LNCaP clone FGC (cell line): Measurements from ENCODE around the gene SPSB1.

ENCODE experiments used
- DNase-seq: peaks from one replicate; pipeline ENCODE4 v3.0.0-alpha.2; 2011; ENCODE audit warnings: low read depth
- H3K4me3 ChIP-seq: 2 replicates; pipeline ENCODE4 v1.5.1; 2011; ENCODE audit warnings: mild to moderate bottlenecking, low read depth, low read length, control low read depth
- TF ChIP-seq, protein P1 (sequence below): IDR thresholded peaks from 2 replicates; pipeline ENCODE4 v1.5.1; 2012; ENCODE audit warnings: mild to moderate bottlenecking; ENCODE audit not compliant: control insufficient read depth, insufficient read depth; ENCODE audit errors: extremely low read depth

Gene SPSB1

DNA sequence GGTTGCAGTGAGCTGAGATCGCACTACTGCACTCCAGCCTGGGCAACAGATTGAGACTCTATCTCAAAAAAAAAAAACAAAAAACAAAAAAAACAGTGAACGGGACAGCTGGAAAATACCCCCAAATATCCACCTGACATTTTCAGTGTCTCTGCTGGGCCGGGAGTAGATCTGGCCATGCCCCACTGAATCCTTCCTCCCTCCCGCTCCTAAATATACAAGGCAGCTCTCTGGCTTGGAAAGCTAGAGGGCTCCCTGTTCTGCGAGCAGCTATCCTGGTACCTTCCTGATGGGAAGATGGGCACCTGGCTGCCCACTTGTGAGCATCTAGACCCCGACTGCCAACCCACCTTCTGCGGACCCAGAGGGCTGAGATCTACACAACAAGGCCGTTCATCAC lies 21.4 kb downstream of the SPSB1 start:
- no peak for DNase-seq
- H3K4me3 ChIP-seq, result no peak overlapping the region
- TF ChIP-seq, protein P1, sequence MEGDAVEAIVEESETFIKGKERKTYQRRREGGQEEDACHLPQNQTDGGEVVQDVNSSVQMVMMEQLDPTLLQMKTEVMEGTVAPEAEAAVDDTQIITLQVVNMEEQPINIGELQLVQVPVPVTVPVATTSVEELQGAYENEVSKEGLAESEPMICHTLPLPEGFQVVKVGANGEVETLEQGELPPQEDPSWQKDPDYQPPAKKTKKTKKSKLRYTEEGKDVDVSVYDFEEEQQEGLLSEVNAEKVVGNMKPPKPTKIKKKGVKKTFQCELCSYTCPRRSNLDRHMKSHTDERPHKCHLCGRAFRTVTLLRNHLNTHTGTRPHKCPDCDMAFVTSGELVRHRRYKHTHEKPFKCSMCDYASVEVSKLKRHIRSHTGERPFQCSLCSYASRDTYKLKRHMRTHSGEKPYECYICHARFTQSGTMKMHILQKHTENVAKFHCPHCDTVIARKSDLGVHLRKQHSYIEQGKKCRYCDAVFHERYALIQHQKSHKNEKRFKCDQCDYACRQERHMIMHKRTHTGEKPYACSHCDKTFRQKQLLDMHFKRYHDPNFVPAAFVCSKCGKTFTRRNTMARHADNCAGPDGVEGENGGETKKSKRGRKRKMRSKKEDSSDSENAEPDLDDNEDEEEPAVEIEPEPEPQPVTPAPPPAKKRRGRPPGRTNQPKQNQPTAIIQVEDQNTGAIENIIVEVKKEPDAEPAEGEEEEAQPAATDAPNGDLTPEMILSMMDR, result no peak

DNA sequence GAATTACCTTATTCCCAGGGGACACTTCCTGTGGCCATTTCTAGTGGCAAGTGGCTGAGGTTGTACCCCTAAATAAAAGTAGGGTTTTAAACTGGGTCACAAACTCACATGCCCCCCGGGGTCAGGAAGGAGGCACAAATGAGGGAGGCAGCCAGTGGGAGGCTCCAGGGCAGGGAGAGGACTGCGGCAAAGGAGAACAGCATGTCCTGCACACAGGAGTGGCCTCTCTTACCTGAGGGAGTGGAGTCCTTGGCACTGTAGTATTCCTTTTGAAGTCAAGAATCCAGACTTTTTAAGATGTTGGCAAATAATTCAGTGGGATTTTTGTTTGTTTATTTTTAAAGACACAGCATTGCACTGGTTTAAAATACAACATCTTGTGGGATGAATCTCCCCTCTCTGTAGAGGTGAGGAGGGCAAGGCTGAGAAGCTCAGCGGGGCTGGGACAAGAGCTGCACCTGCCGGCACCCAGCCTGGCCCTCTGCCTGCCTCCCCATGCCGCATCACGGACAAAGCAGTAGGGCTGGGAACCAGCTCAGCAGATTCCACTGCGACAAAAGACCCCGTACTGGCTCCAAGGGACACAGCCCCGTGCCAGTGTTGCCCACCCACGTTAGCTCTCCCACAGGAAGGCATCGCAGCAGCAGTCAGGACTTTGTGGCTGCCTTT lies 22.2 kb downstream of the SPSB1 start:
- no peak for DNase-seq
- TF ChIP-seq, protein P1, result no peak
- H3K4me3 ChIP-seq, result no peak overlapping the region

DNA sequence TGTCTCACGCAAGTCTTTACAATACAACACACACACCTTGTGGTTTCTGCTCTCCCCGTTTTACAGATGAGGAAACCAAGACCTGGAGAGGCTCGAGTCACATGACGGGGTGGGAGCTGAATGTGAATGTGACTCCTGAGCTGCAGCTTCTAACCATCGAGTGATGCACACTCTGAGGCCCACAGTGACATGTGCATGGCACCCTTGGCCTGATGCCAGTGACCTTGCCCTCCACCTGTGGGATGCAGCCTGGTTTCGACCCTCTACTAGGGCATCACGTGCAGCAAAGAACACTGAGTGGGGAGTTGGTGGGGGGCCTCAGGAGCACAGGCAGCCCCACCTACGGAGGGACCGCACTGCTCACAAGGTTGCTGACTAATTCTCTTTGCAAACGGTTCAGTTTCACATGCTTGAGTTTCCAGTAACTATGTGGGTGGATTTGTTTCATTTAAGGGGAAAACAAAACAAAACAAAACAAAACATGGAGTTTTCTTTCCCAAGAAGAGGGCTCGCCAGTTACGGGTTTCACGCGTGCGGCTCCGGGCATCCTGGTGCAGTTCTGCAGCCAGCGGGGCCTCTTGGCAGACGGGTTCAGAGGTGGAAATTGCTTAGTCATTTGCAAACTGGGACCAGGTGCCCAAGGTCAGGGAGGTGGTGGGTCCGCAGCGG lies 22.9 kb downstream of the SPSB1 start:
- TF ChIP-seq, protein P1, result no peak
- no peak overlapping the region for H3K4me3 ChIP-seq
- DNase-seq, result no peak

DNA sequence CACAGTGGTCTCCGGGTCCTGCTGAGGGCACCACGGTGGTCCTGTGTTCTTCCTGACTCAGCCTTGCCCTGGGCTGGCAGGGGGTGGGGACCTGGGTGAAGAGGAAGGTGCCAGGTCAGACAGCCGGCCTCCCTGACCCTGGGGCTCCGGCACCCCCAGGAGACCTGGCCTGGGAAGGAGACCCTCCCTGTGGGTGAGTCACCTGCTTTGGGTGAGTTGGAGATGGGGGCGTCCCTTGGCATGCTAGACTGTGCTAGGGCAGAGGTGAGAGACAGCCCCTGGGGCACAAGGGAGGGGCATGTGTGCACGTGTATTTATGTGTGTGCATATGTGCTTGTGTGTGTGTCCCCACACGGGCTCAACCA lies 23.4 kb downstream of the SPSB1 start:
- DNase-seq, result no peak
- H3K4me3 ChIP-seq, result no peak overlapping the region
- TF ChIP-seq, protein P1, result no peak

DNA sequence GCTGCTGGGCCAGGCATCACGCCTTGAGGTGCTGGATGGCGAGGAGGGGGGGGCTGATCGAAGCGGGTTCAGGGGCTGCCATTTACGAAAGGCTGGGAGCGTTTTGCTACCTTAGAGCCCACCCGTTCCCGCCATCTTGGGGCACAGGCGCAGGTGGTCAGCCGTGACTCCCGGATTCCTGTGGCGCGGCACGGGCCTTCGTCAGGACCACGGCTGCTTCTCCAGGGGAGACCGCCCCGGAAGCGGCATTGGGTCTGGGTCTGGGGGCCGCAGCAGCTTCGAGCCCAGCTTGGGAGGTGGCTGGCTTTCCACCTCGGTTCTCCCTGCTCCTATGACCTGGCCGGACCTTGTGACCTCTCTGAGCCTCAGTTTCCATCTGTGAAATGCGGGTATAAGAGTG lies 23.8 kb downstream of the SPSB1 start:
- TF ChIP-seq, protein P1, result no peak
- no peak for DNase-seq
- no peak overlapping the region for H3K4me3 ChIP-seq

DNA sequence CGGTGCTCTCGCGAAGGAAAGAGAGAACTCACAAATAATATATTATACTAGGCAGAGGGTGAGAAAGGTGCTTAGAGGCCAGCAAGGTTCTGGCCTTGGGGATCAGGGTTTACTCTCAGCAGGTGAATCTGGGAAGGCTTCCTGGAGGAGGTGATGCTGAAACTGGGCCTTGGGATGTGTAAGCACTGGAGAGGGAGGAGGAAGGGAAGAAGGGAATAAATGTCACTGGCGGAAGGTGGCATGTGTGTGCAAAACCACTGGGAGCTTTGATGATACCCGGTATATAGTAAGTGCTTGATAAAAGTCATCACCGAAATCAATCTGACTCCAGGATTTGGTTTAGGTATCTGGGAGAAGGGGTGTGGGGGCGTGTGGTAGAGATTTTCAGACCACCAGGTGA lies 24.4 kb downstream of the SPSB1 start:
- DNase-seq, result no peak
- H3K4me3 ChIP-seq, result no peak overlapping the region
- TF ChIP-seq, protein P1, result no peak

DNA sequence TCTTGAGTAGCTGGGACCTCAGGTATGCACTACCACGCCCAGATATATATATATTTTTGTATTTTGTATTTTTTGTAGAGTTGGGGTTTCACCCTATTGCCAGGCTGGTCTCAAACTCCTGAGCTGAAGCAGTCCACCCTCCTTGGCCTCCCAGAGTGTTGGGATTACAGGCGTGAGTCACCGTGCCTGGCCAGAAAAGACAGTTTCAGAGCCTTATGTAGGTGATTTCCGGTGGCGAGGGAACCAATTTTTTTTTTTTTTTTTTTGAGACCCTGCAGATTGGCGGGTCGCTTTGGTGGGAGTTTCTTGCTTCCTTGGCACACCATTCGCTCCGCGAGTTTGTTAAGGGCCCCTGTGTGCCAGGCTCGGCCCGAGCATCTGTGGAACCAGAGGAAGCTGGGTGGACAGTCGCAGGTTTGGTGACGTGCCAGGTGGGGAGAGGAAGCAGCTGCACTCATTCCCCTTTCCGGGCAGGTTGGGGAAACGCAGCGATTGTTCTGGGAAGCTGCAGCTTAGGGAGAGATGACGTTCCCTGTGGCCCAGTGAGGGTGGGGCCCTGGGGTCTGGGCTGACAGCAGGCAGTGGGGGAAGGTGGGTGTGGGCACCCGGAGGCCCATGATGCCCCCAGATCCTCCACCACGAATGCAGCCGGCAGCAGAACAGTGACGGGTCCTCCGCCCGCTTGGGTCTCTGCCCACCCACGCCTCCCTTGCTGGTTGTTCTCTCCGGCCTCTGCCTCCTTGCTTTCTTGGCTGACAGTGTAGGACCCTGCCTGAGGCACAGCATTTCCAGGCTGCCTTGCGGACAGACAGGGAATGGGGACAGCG lies 25.1 kb downstream of the SPSB1 start:
- TF ChIP-seq, protein P1, result no peak
- H3K4me3 ChIP-seq, result no peak overlapping the region
- DNase-seq, result no peak
